GM18499 (cell line): ENCODE measurements around the gene MAGEA10.

Experiments
- ATAC-seq: cut with Tn5 transposase; IDR thresholded peaks from one replicate; pipeline ENCODE4 v1.9.1; 2021; ENCODE audit warnings: moderate number of reproducible peaks; ENCODE audit not compliant: insufficient read depth, unreplicated experiment

Gene MAGEA10

DNA sequence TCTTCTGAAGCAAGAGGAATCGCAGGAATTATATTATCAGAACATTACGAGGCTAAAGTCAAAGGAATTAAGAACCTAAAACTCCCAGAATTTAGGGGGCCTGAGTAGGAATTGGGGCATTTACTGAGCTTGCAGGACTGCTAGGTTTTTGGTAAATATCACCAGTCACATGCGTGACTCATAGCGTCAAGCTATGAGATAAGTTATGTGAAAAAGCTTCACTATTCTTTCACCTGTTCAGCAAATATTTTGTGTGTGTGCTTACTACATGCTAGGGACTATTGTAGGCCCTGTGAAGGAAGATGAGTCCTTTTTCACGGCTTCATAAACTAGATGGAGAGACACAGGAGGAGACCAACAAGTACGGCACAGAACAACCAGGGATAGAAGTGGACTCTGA is 52.2 kb downstream of the MAGEA10 start:
- no peak for ATAC-seq
